GM21825 (cell line): ENCODE data around the gene ADARB2.

Experiments used
- ATAC-seq: cut with Tn5 transposase; IDR thresholded peaks from one replicate; pipeline ENCODE4 v1.9.1; 2021; ENCODE audit warnings: mild to moderate bottlenecking, moderate library complexity; ENCODE audit not compliant: unreplicated experiment

Gene ADARB2

GRCh38 chr10:1216574-1217236 is 520.6 kb downstream of the ADARB2 start:
- no peak for ATAC-seq

- ATAC-seq = no peak
Observed at GRCh38 chr10:1215862-1216573, 521.3 kb downstream of the ADARB2 start.

GRCh38 chr10:1214882-1215540 is 522.3 kb downstream of the ADARB2 start:
- ATAC-seq = no peak

- no peak for ATAC-seq
Observed at GRCh38 chr10:1214071-1214675, 523.2 kb downstream of the ADARB2 start.

GRCh38 chr10:1213252-1214070 is 523.9 kb downstream of the ADARB2 start:
- no peak for ATAC-seq

GRCh38 chr10:1212571-1213141 is 524.7 kb downstream of the ADARB2 start:
- ATAC-seq = no peak

- no peak for ATAC-seq
Observed at GRCh38 chr10:1211844-1212570, 525.3 kb downstream of the ADARB2 start.

- no peak for ATAC-seq
Observed at GRCh38 chr10:1210667-1211066, 526.7 kb downstream of the ADARB2 start.

- no peak for ATAC-seq
Observed at GRCh38 chr10:1209355-1209979, 527.9 kb downstream of the ADARB2 start.

- ATAC-seq = no peak
Observed at GRCh38 chr10:1208366-1209311, 528.7 kb downstream of the ADARB2 start.

- ATAC-seq = no peak
Observed at GRCh38 chr10:1206601-1207000, 530.7 kb downstream of the ADARB2 start.

GRCh38 chr10:1206101-1206500 is 531.2 kb downstream of the ADARB2 start:
- ATAC-seq = no peak

- no peak for ATAC-seq
Observed at GRCh38 chr10:1205450-1206030, 531.8 kb downstream of the ADARB2 start.

- no peak for ATAC-seq
Observed at GRCh38 chr10:1204434-1205326, 532.6 kb downstream of the ADARB2 start.

- ATAC-seq = no peak
Observed at GRCh38 chr10:1203704-1204103, 533.6 kb downstream of the ADARB2 start.

GRCh38 chr10:1203216-1203615 is 534.1 kb downstream of the ADARB2 start:
- no peak for ATAC-seq

GRCh38 chr10:1202343-1202742 is 535.0 kb downstream of the ADARB2 start:
- ATAC-seq = no peak
